Stimulated activated CD4-positive, alpha-beta T cell treated with anti-CD3 and anti-CD28 coated beads, Interleukin-4, amount 100 ng/mL, for 1 hour (primary cell): Measurements from ENCODE around the gene FBRS.
A peak's percentile ranks its signal among the peaks of the same experiment; 100 is the strongest.

Experiments
- DNase-seq: peaks from one replicate; pipeline ENCODE4 v3.0.0-alpha.2; 2020

The FBRS gene

DNA sequence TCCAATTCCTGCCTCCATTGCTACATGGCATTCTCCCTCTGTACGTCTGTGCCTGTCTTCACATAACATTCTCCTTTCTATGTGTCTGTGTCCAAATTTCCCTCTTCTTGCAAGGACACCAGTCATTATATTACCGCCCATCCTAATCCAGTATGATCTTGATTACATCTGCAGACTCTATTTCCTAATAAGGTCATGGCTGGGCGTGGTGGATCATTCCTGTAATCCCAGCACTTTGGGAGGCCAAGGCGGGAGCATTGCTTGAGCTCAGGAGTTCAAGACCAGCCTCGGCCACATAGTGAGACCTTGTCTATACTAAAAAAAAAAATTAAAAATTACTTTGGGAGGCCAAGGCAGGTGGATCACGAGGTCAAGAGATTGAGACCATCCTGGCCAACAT lies 12.5 kb upstream of the FBRS start:
- no peak for DNase-seq

DNA sequence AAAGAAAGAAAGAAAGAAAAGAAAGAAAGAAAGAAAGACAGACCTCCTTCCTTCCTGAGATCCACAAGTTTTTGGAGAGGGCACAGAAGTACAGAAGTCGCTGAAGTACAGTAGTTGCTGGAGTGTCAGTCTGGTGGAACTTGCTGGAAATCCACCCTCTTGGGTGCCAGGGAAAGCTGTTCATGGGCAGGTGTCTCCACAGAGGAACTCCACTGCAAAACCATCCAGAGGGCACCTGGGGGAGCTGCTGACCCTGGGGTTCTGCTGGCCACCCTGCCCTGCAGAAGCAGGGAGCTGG lies 11.0 kb upstream of the FBRS start:
- no peak for DNase-seq

DNA sequence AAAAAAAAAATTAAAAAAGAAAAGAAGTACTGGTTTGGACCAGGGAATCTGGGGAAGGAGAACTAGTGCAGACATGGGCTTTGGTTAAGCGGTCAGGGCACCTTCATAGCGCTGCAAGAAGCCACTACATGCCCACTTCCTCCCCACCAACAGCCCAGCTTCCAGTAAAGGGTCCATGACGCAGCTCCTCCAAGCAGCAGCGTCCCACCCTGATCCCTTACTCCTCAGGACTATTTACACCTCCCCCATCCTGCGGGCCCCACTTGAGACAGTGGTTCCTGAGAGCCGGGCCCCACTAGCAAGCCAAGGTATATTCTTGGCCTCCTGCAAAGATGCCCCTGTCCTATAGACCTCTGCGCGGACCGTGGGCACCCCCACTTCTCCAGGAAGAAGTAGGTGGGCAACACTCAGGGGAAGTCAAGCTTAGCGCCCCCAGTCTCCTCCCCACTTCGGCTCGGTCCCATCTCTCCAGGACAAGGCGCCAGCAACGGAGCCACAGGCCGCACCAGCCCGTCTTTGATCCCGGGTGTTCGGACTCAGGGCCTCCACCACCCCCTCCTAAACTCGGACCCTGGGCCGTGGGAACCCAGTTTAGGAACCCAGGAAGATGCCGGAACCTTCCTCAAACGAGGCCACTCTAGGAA lies 8.4 kb upstream of the FBRS start:
- no peak for DNase-seq

DNA sequence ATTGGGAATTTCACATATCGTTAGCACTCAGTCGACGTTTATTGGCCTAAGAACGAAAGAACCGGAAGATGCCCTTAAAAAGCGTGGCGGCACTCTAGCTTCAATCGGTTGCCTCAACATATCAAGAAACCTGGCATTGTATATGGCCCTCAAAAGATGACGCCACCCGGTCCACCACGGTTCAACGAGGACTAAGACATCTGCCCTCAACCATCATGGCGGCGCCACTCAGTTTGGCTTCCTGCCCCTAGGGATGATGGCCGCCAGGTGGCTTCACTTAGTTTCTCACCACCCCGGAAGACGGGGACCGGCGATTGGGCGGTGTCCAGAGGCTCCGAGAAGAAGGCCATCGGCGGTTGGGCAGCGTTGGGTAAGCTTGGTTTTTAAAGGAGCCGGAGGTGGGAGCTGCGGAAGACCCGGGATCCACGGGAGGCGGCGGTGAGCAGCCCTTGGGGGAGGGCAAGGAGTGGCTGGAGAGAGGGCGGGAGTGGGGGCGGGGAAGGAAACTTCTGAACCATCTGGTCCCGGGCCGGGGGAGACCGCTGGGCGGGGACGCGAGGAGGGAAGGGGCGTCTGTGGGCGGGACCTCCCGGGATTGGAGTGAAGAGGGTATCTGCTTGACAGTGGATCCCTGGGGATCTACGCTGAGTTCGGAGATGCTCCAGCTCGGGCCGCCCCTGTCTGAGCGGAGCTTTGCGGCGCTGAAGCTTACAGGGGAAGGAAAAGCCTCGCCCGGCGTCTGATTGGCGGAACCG lies 7.7 kb upstream of the FBRS start, which contains the start of gene PRR14:
Gene PRR14 (plus strand): TSS at position 592 of the 755 bp plus-strand sequence. CDS start 686 bp downstream, outside the sequence.
- peak; percentile 98 for DNase-seq

DNA sequence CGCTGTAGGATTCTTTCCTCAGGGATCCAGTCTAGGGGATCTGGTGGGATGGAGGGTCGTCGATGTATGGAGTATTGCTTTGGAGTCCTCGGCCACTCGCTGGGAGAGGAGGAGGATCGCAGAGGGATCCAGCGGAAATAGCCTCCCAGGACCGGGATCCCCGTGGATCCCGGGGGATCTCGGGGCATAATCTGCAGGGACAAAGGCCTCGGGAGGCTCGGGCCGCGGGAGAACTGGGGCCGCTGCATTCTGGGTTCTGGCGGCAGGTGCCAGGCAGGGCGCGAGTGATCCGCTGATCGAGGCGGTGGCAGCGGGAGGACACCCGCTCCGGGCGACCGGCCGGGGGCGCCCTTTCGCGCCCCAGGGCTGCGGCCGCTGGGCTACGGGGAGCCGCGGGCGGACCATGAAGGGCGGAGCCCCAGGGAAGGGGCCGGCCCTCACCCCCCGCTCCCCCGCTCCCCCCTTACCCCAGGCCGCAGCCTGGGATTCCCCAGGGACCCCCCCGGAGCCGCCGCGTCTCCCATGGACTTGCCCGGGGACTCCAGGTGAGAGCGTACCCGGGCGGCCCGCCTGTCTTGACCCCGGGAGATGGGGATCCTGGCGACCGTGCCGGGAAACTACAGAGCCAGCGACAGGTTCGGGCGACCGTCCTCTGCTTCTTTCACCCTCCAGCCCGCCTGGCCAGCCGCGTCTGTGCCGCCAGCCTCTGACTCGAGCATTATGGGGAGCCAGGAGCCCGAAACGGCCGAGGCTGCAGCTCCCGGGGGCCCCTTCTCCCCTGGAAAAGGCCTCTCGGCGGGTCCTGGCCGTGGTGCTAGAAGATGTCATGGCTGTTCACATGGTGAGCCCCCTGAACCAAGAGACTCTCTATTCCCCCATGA lies 6.9 kb upstream of the FBRS start:
- DNase-seq = peak; percentile 78

DNA sequence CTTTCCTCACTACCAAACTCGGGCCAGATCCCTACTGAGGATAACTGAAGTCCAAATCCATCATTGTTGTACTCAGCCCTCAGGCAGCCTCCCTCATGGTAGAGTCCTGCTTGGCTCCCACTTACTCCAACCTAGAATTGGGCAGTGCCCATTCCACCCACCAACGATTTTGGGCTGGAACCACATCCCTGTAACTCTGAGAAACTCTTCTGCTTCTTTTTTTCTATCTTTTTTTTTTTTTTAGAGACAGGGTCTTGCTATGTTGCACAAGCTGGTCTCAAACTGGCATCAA lies 6.3 kb upstream of the FBRS start:
- no peak for DNase-seq

DNA sequence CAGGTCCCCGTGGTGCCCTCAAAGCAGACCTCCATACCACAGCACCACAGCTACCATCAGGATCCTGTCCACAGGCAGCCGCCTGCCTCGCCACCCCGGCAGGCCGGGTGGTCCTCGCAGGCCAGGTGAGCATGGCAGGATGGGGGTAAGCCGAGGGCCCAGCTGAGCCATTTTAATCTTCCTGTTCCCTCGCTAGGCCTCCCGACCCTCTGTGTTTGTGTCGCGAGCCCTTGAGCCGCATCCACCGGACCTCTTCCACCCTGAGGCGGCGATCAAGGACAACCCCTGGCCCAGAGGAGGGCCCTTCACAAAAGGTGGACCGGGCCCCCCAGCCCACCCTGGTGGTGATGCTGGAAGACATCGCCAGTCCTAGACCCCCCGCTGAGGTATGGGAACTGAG lies 5.5 kb upstream of the FBRS start:
- DNase-seq = no peak

DNA sequence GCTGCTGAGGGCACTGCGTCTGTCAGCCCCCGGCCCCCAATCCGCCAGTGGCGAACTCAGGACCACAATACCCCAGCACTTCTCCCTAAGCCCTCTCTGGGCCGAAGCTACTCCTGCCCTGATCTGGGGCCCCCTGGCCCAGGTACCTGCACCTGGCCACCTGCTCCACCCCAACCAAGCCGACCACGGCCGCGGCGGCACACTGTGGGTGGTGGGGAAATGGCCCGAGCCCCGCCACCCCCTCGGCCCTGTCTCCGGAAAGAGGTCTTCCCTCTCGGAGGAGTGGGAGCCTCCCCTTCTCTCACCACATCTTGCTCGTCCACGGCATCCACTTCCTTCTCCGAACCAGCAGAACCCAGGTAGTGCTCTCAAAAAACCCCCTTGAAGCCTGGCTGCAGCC lies 3.4 kb upstream of the FBRS start:
- no peak for DNase-seq

DNA sequence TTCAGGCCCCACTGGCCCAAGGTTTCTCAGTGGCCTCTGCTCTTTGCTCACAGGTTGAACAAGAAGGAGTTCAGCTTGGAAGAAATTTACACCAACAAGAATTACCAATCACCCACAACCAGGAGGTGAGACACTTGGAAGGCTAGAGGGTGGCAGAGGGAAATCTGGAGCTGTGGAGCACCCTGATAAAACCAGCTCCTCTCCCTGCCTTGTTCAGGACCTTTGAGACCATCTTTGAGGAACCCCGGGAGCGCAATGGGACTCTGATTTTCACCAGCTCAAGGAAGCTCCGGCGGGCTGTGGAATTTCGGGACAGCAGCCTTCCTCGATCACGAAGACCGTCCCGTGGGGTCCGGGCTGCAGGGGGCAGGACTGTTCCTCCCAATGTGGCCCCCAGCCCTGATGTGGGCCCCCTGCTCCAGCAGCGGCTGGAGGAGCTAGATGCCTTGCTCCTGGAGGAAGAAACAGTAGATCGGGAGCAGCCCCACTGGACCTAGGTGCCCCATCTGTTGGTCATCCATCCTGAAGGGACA lies 2.4 kb upstream of the FBRS start:
- DNase-seq = no peak

DNA sequence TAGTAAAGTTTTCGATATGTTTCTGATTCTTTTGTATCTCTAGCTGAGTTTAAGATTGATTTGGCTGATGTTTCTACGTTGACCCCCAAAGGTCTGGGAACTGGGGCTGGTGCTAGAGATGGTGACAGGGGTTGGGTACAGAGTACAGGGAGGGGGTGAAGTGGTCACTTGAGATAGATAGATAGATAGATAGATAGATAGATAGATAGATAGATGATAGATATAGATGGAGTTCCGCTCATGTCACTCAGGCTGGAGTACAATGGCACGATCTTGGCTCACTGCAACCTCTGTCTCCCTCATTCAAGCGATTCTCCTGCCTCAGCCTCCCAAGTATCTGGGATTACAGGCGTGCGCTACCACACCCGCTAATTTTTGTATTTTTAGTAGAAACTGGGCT lies 1.8 kb upstream of the FBRS start:
- DNase-seq = no peak

DNA sequence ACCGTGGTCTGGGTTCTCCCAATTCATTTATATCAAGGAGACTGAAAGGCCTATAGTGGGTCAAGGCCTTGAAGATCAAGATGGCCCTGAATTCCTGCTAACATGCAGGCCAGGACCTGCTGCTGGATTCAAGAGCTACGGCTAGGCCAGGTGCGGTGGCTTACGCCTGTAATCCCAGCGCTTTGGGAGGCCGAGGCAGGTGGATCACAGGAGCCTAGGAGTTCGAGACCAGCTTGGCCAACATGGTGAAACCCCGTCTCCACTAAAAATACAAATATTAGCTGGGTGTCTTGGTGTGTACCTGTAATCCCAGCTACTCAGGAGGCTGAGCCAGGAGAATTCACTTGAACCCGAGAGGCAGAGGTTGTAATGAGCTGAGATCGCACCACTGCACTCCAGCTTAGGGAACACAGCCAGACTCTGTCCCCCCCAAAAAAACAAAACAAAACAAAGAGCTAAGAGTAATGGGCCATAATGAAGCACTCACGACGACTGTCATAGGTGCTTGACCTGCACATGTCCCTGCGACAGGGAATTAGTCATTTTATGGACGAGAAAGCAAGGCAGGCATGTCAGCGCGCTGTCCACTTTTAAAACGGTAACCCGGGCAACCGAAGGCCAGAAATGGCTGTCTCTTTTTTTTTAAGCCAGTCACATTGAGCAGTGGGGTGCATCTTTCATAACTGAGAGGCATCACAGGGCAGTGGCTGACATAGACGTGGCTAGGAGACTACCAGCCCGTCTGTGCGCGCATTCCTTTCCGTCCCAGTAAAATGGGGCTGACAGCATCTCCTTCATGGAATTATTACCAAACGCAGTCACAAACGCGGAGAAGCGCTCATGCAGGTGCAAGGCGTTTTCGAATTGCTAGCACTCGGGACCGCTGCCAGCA lies 1.0 kb upstream of the FBRS start:
- DNase-seq = no peak

DNA sequence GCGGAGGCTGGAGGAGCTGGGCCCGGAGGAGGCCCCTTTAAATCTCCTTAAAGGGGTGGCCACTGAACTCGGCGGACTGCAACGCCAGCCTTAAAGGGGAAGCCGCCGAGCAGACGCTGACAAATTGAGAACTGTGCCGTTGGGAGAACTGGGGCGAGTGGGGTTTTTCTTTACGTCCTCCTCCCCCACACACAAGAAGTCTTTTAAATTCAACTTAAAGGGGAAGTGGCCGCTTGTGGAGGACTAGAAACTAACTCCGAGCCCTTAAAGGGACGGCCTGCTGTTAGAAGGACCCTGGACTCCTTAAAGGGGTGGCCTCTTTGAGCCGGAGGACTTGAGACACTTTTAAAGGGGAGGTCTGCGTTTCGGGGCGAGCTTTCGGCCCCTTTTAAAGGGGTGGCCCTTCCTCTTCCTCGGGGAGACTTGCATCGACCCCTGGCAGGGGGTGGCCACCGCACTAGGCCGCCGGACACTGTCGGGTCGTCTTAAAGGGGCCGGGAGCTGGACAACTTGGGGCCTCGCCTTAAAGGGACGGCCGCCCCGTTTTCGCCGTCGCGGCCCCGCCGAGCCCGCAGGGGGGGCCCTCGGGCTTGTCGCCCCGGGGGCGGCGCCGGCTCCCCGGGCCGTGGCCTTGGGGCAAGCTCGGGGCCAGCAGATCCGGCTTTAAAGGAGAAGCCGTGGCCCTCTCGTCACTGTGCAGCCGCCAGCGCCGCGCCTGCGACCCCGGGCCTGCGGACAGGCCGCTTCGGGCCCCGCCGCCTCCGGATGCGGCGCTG lies 688 bp downstream of the FBRS start:
- DNase-seq = no peak

DNA sequence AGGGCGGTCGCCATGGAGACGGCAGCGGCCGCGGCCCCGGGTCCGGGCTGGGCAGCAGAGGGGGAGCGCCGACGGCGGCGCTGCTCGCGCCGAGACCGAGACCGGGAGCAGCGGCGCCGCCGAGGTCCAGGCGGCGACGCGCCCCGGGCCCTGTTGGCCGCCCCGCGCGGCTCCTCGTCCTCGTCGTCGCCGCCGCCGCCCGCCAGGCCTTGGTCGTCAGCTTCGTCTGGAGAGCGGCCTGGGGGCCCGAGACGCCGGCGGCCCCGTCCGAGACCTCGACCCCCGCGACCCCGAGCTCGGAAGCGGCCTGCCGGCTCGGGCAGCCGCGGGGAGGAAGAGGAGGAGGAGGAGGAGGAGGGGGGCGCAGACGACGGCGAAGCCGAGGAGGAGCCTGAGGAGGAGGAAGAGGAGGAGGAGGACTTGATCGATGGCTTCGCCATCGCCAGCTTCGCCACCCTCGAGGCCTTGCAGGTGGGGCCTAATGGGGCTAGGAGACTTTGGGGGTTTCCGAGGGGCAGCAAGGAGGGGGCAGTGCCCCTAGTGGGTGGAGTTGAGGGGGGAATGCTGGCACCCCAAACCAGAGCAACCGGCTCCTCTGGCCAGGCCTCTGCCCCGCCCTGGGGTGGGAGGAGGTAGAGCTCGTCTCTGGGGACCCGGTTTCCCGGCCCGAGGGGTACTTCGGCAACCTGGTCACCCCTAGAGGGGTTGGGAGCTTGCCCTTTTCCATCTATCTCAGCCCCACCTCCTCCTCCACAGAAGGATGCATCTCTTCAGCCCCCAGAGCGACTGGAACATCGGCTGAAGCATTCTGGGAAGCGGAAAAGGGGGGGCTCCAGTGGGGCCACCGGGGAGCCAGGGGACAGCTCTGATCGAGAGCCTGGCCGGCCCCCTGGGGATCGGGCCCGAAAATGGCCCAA lies 1.5 kb downstream of the FBRS start:
- peak; percentile 61 for DNase-seq

DNA sequence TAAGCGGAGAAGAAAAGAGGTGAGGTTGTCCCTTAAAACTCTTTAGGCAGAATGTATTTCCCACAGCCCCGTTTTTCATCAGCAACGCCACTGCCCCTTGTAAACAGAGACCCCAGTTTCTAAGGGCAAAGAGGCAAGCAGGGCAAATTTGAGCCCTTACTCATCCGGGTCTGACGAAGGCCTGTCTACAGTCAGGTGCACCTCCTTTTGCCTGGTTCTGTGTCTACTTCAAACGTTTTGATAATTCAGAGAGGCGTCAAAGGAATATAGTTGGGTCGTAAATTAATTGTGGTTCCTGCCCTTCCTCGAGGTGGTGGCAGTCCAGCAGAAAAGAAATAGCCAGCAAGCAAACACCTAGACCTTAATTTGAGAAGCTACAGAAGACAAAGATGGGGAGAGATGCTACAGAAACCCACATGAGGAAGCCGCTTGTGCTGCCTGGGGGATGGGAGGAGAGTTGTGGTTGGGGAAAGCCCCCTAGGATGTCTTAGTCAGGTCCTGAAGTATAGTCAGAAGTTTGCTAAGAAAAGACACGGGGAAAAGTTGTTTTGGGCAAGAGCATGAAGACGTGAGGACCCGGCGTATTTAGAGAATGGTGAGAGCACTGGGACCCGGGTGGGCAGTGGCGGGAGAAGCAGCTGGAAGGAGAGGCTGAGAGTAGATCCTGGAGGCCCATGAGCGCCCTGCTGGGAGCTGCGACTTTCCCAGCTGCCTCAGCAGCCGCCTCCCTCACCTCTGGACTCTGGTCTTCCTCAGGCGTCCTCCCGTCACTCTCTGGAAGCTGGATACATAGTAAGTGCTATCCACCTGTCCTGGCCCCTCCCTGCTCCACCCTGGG lies 2.4 kb downstream of the FBRS start:
- DNase-seq = peak; percentile 77

DNA sequence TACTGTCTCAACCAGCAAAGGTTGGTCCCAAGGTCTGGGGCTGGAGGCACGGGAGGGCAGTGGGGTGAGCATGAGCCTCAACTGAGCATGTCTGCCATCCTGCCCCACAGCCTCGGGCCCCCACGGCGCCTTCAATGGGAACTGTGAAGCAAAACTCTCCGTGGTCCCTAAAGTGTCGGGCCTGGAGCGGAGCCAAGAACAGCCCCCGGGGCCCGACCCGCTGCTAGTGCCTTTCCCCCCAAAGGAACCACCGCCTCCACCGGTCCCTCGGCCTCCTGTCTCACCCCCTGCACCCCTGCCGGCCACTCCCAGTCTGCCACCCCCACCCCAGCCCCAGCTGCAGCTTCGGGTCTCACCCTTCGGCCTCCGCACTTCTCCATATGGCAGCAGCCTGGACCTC lies 4.2 kb downstream of the FBRS start:
- DNase-seq = no peak

DNA sequence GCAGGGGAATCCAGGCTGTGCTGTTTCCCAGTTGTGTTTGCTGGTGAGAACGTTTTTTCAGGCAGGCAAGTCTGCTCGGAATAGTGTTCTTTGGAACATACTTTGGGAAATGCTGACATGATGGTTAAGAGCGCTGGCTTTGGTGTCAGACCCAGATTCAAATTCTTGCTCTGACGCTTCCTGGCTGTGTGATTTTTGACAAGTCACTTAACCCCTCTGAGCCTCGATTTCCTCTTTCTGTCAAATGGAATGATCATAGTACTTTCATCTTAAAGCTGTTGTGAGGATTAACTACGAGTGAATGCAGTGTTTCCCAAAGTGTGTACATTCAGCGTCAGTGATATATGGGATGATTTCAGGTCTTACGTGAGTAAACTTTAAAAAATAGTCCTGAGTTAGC lies 4.8 kb downstream of the FBRS start:
- DNase-seq = no peak

DNA sequence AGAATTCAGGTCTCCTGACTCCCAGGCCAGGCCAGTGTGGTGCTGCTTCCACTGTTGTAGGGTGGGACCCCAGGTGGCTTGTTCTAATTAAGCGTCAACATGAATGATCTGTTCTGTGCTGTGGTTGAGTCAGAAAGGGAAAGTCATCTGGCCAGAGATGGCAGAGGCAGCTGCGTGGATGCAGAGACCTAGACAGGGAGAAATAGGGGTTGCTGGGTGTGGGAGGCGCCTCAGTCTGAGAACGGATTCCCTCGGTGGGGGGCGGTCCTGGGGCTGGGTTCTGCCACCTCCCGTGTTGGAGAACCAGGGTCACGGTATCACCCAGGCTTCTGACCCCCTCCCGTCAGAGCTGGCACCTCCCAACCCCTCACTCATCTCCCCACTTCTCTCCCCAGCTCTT lies 5.6 kb downstream of the FBRS start:
- no peak for DNase-seq

DNA sequence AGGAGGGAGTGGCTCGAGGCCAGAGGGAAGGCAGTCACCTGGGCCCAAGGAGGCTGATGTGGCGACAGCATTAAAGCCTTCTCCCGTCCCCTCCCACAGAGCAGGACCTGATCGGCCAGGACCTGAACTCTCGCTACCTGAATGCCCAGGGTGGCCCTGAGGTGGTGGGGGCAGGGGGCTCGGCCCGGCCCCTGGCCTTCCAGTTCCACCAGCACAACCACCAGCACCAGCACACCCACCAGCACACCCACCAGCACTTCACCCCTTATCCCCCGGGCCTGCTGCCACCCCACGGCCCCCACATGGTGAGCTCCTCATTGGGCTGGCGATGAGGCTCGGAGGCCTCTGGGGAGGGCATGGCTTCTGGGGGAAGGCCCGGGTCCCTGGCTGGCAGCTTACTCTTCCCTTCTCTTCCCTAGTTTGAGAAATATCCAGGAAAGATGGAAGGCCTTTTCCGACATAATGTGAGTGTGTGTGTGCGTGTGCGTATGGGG lies 6.4 kb downstream of the FBRS start:
- DNase-seq = no peak

DNA sequence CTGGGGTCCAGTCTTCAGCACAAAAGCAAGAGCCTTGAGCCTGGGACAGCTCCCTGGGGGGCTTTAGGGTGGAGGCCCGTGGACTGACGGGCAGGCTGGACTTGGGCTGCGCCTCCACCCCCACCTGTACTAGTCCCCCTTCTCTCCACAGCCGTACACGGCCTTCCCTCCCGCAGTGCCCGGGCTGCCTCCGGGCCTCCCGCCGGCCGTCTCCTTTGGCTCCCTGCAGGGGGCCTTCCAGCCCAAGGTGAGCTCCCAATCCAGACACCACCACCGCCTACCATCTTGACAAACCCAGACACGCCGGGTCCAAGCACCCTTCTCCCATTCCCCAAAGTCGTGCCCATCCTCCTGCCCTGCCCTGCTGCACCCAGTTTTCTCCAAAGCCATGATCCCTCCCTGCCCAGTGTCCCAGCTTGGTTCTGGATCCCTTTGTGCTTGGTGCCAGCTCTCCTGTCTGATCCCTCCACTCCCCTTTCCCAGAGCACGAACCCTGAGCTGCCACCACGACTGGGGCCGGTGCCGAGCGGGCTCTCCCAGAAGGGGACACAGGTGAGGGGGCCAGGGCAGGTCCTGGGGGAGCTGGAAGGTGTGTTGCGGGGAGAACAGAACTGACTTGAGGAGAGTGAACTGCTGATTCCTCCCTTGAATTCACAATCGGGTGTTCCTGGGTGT lies 7.1 kb downstream of the FBRS start:
- DNase-seq = no peak
